ENCODE results near the gene ASPDH. TPM values are rescaled to one million over a fixed set of nuclear protein-coding genes. Genes with fewer than 3 reads are reported as not detected.

The ASPDH gene
- total RNA-seq, 2 experiments from 2014 or later = not detected

DNA sequence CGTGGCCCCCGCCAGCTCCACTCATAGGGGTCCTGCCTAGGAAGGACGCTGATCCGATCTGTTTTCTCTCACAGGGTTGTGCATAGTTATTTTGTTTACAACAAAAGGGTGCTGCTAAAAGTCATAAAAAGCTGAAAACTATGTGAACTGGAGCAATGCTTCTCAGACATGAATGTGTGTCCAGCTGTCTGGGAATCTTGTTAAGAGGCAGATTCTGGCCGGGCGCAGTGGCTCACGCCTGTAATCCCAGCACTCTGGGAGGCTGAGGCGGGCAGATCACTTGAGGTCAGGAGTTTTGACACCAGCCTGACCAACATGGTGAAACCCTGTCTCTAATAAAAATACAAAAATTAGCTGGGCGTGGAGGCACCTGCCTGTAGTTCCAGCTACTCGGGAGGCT lies 45.9 kb upstream of the ASPDH start:
- Histone ChIP-seq H3K36me3 (ENCODE audit: insufficient read depth, low read length) (no peaks in the 10 kb centered on the region), H3K4me1 (ENCODE audit: insufficient read depth, low read length) (peaks cover 14% of the 10 kb centered on the region), H3K27ac (ENCODE audit: low read depth in 1 of 2, low read length in 2 of 2) (no peak overlapping the region), H3K4me3 (ENCODE audit: low read length) (no peak overlapping the region), H3K9me3 (ENCODE audit: control insufficient read depth in 1 of 2, insufficient read depth in 1 of 2, low read length in 2 of 2) (peaks cover 0 to 5% of the 10 kb centered on the region in 2 experiments), H3K27me3 (ENCODE audit: control insufficient read depth in 1 of 2, insufficient read depth in 2 of 2, low read length in 2 of 2) (peaks cover 26 to 46% of the 10 kb centered on the region in 2 experiments)
- TF ChIP-seq, protein P1, sequence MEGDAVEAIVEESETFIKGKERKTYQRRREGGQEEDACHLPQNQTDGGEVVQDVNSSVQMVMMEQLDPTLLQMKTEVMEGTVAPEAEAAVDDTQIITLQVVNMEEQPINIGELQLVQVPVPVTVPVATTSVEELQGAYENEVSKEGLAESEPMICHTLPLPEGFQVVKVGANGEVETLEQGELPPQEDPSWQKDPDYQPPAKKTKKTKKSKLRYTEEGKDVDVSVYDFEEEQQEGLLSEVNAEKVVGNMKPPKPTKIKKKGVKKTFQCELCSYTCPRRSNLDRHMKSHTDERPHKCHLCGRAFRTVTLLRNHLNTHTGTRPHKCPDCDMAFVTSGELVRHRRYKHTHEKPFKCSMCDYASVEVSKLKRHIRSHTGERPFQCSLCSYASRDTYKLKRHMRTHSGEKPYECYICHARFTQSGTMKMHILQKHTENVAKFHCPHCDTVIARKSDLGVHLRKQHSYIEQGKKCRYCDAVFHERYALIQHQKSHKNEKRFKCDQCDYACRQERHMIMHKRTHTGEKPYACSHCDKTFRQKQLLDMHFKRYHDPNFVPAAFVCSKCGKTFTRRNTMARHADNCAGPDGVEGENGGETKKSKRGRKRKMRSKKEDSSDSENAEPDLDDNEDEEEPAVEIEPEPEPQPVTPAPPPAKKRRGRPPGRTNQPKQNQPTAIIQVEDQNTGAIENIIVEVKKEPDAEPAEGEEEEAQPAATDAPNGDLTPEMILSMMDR (IDR thresholded peaks at IDR 0.05) = no peak
- Mint-ChIP-seq H3K36me3 (ENCODE audit: low read depth) (no peaks in the 10 kb centered on the region), H3K4me3 (no peak overlapping the region), H3K4me1 (ENCODE audit: low read depth) (peaks cover 10% of the 10 kb centered on the region), H3K27me3 (peaks cover 83% of the 10 kb centered on the region), H3K9me3 (no peaks in the 10 kb centered on the region), H3K27ac (no peak overlapping the region)
- no peak for DNase-seq
- ATAC-seq (ENCODE audit: poor library complexity) = no peak
- ChIA-PET POLR2A (no interaction called here), CTCF (no interaction called here)
- intact Hi-C loops (cut with DNase I, micrococcal nuclease) = loop anchor here in 1 of 2 experiments (5.0 kb wide), 1 partner anchor 202 kb away; no protein-coding TSS in a partner anchor

DNA sequence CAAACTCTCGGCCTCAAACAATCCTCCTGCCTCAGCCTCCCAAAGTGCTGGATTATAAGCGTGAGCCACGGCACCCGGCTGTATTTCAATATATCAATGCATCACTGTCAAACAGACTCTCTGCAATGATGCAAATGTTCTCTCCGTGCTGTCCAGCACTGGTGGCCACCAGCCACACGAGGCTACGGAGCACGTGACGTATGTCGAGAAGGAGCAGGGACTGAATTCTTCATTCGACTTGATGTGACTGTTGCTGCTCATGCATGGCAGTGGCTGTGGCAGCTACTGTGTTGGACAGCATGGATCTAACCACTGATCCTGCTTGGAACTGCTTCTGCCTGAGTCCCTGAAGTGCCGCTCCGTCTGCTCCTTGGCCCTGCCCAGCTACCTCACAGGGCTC lies 44.7 kb upstream of the ASPDH start:
- H3K9me3 ChIP-seq (ENCODE audit: control insufficient read depth in 1 of 2, insufficient read depth in 1 of 2, low read length in 2 of 2) = peaks cover 0 to 9% of the 10 kb centered on the region in 2 experiments
- H3K36me3 ChIP-seq (ENCODE audit: insufficient read depth, low read length) = no peaks in the 10 kb centered on the region
- intact Hi-C loops (cut with DNase I, micrococcal nuclease) = loop anchor here in 1 of 2 experiments (5.0 kb wide), 1 partner anchor 201 kb away; no protein-coding TSS in a partner anchor
- Mint-ChIP-seq H3K36me3 (ENCODE audit: low read depth) (no peaks in the 10 kb centered on the region), H3K4me3 (no peak overlapping the region), H3K27me3 (peaks cover 81% of the 10 kb centered on the region), H3K9me3 (no peaks in the 10 kb centered on the region), H3K27ac (no peak overlapping the region), H3K4me1 (ENCODE audit: low read depth) (peaks cover 5% of the 10 kb centered on the region)
- TF ChIP-seq, protein P1 (IDR thresholded peaks at IDR 0.05) = no peak
- H3K4me1 ChIP-seq (ENCODE audit: insufficient read depth, low read length) = peaks cover 14% of the 10 kb centered on the region
- H3K27me3 ChIP-seq (ENCODE audit: control insufficient read depth in 1 of 2, insufficient read depth in 2 of 2, low read length in 2 of 2) = peaks cover 25 to 43% of the 10 kb centered on the region in 2 experiments
- ChIA-PET POLR2A (no interaction called here), CTCF (interaction anchor here (0.6 to 0.7 kb wide), 2 partner anchors 9 to 163 kb away, joined by 3 to 4 read pairs; no protein-coding TSS in a partner anchor)
- DNase-seq (no peak), ATAC-seq (ENCODE audit: poor library complexity) (no peak)
- H3K27ac ChIP-seq (ENCODE audit: low read depth in 1 of 2, low read length in 2 of 2) = no peak overlapping the region
- no peak overlapping the region for H3K4me3 ChIP-seq (ENCODE audit: low read length)

DNA sequence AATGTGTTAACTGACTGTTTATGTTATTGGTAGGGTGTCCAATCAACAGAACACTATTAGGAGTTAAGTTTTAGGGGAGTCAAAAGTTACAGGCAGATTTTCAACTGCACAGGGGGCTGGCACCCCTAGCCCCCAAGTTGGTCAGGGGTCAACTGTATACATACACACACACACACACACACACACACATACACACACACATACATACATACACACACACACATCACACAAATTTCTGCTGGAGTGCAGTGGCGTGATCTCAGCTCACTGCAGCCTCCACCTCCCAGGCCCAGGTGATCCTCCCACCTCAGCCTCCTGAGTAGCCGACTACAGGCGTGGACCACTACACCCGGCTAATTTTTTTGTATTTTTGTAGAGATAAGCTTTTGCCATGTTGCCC lies 44.3 kb upstream of the ASPDH start:
- CTCF ChIA-PET = interaction anchor here (0.7 kb wide), 1 partner anchor 162 kb away, joined by 3 read pairs; no protein-coding TSS in a partner anchor
- Mint-ChIP-seq H3K4me3 (no peak overlapping the region), H3K9me3 (no peaks in the 10 kb centered on the region), H3K27me3 (peaks cover 81% of the 10 kb centered on the region), H3K36me3 (ENCODE audit: low read depth) (no peaks in the 10 kb centered on the region), H3K4me1 (ENCODE audit: low read depth) (peaks cover 5% of the 10 kb centered on the region), H3K27ac (no peak overlapping the region)
- POLR2A ChIA-PET = no interaction called here
- TF ChIP-seq, protein P1 (IDR thresholded peaks at IDR 0.05) = no peak
- peaks cover 0 to 14% of the 10 kb centered on the region in 2 experiments for H3K9me3 ChIP-seq (ENCODE audit: control insufficient read depth in 1 of 2, insufficient read depth in 1 of 2, low read length in 2 of 2)
- no peak overlapping the region for H3K27ac ChIP-seq (ENCODE audit: low read depth in 1 of 2, low read length in 2 of 2)
- H3K4me1 ChIP-seq (ENCODE audit: insufficient read depth, low read length) = peaks cover 14% of the 10 kb centered on the region
- H3K36me3 ChIP-seq (ENCODE audit: insufficient read depth, low read length) = no peaks in the 10 kb centered on the region
- no peak for ATAC-seq (ENCODE audit: poor library complexity)
- no peak overlapping the region for H3K4me3 ChIP-seq (ENCODE audit: low read length)
- intact Hi-C loops (cut with DNase I, micrococcal nuclease) = loop anchor here in 1 of 2 experiments (5.0 kb wide), 1 partner anchor 201 kb away; no protein-coding TSS in a partner anchor
- peaks cover 27 to 44% of the 10 kb centered on the region in 2 experiments for H3K27me3 ChIP-seq (ENCODE audit: control insufficient read depth in 1 of 2, insufficient read depth in 2 of 2, low read length in 2 of 2)
- no peak for DNase-seq
